IMR-90 (cell line): ENCODE results near the gene EPS8. TPM values are rescaled to one million over a fixed set of nuclear protein-coding genes. Genes with fewer than 3 reads are reported as not detected.

ENCODE experiments used
- ATAC-seq: fragments of 200-7000 bp; cut with Tn5 transposase; 2 replicates; pipeline ENCODE4 v1.9.1; 2020; ENCODE audit warnings: low read depth, mild to moderate bottlenecking, moderate library complexity
- BruUV-seq: library from RNA; stranded (reverse); fragments of 400-500 nt; replicated peaks from 2 replicates; lab custom pipeline; 2021; lab: Mats Ljungman, UMichigan
- CTCF ChIA-PET: fragments of 300-600 bp; formaldehyde crosslinking; extraction: SDS; loops from one replicate; lab custom pipeline; 2021; ENCODE audit warnings: antibody characterized with exemption; lab: Yijun Ruan, JAX
- POLR2A ChIA-PET: fragments of 300-600 bp; sonication (Branson Sonifier 250); formaldehyde crosslinking; loops from one replicate; lab custom pipeline; 2022; ENCODE audit warnings: antibody characterized with exemption; ENCODE audit not compliant: unreplicated experiment; lab: Charles Lee
- DNase-seq: peaks from one replicate; pipeline ENCODE4 v3.0.0; 2013
- H2AFZ ChIP-seq: replicated peaks from 2 replicates; pipeline ENCODE3; 2013; ENCODE audit warnings: low read length, mild to moderate bottlenecking; ENCODE audit not compliant: poor library complexity
- H2AK5ac ChIP-seq: 2 replicates; pipeline ENCODE4 v1.6.1; 2013; ENCODE audit warnings: low read depth, low read length, inconsistent platforms
- H2AK9ac ChIP-seq: replicated peaks from 2 replicates; pipeline ENCODE3; 2013; ENCODE audit warnings: mild to moderate bottlenecking, low read depth, low read length, moderate library complexity; ENCODE audit not compliant: poor library complexity
- H2BK120ac ChIP-seq: 2 replicates; pipeline ENCODE4 v1.6.1; 2013; ENCODE audit warnings: low read depth, low read length, inconsistent platforms
- H2BK15ac ChIP-seq: 3 replicates; pipeline ENCODE4 v1.6.1; 2013; ENCODE audit warnings: low read depth, low read length, inconsistent platforms
- H2BK20ac ChIP-seq: 2 replicates; pipeline ENCODE4 v1.6.1; 2013; ENCODE audit warnings: low read depth, mild to moderate bottlenecking, inconsistent platforms, low read length, moderate library complexity
- H2BK5ac ChIP-seq: 2 replicates; pipeline ENCODE4 v1.6.1; 2013; ENCODE audit warnings: mild to moderate bottlenecking, low read depth, low read length, inconsistent platforms; ENCODE audit not compliant: poor library complexity, severe bottlenecking
- H3K14ac ChIP-seq: replicated peaks from 2 replicates; pipeline ENCODE4 v1.6.1; 2013; ENCODE audit warnings: low read depth, low read length, inconsistent platforms
- H3K18ac ChIP-seq: 2 replicates; pipeline ENCODE4 v1.6.1; 2013; ENCODE audit warnings: low read depth, low read length, control low read depth
- H3K23ac ChIP-seq: 2 replicates; pipeline ENCODE4 v1.6.1; 2013; ENCODE audit warnings: low read depth, low read length, inconsistent platforms
- H3K27ac ChIP-seq: 2 replicates; pipeline ENCODE4 v1.5.1; 2013; ENCODE audit warnings: mild to moderate bottlenecking, control low read depth, low read length; ENCODE audit not compliant: insufficient read depth
- H3K27me3 ChIP-seq: 2 replicates; pipeline ENCODE4 v1.6.1; 2013; ENCODE audit warnings: low read length; ENCODE audit not compliant: control insufficient read depth, insufficient read depth
- H3K36me3 ChIP-seq: 2 replicates; pipeline ENCODE4 v1.6.1; 2013; ENCODE audit warnings: low read length, mixed read lengths; ENCODE audit not compliant: control insufficient read depth, insufficient read depth
- H3K4ac ChIP-seq: 2 replicates; pipeline ENCODE4 v1.6.1; 2013; ENCODE audit warnings: low read depth, low read length, inconsistent platforms
- H3K4me1 ChIP-seq: 2 replicates; pipeline ENCODE4 v1.6.1; 2013; ENCODE audit warnings: low read length, mixed read lengths; ENCODE audit not compliant: control insufficient read depth, insufficient read depth
- H3K4me2 ChIP-seq: 2 replicates; pipeline ENCODE4 v1.6.1; 2013; ENCODE audit warnings: low read depth, mild to moderate bottlenecking, control low read depth, low read length, moderate library complexity
- H3K4me3 ChIP-seq: 2 replicates; pipeline ENCODE4 v1.5.1; 2013; ENCODE audit warnings: low read depth, mild to moderate bottlenecking, control low read depth, low read length, moderate library complexity; ENCODE audit not compliant: insufficient read depth
- H3K56ac ChIP-seq: 2 replicates; pipeline ENCODE4 v1.6.1; 2013; ENCODE audit warnings: low read length, inconsistent platforms; ENCODE audit not compliant: insufficient read depth; ENCODE audit errors: extremely low read depth
- H3K79me1 ChIP-seq, 2 experiments: 2 replicates each; pipeline ENCODE4 v1.6.1; 2013; ENCODE audit warnings: low read length in 2 of 2, inconsistent platforms in 1 of 2, low read depth in 1 of 2
- H3K9ac ChIP-seq: 2 replicates; pipeline ENCODE4 v1.6.1; 2013; ENCODE audit warnings: low read depth, low read length, control low read depth
- H3K9me1 ChIP-seq: 2 replicates; pipeline ENCODE4 v1.6.1; 2013; ENCODE audit warnings: low read length, inconsistent platforms; ENCODE audit not compliant: insufficient read depth
- H3K9me3 ChIP-seq: 2 replicates; pipeline ENCODE4 v1.6.1; 2013; ENCODE audit warnings: low read length; ENCODE audit not compliant: control insufficient read depth, insufficient read depth
- H4K20me1 ChIP-seq: 2 replicates; pipeline ENCODE4 v1.6.1; 2013; ENCODE audit warnings: low read length, inconsistent platforms; ENCODE audit not compliant: insufficient read depth
- H4K5ac ChIP-seq: 2 replicates; pipeline ENCODE4 v1.6.1; 2013; ENCODE audit warnings: mild to moderate bottlenecking, low read depth, low read length, control low read depth
- H4K8ac ChIP-seq, 2 experiments: 2 replicates each; pipeline ENCODE4 v1.6.1; 2013; ENCODE audit warnings: low read depth in 2 of 2, low read length in 2 of 2, control low read depth in 1 of 2, inconsistent platforms in 1 of 2
- H4K91ac ChIP-seq: 2 replicates; pipeline ENCODE4 v1.6.1; 2013; ENCODE audit warnings: low read depth, low read length, inconsistent platforms; ENCODE audit not compliant: insufficient read depth
- RAD21 ChIP-seq: IDR thresholded peaks from 2 replicates; pipeline ENCODE4 v1.6.1; 2012; ENCODE audit warnings: low read length, improper control_type of control experiment
- WGBS, 2 experiments: methylation state at CpG; one replicate each; pipeline versions ENCODE4 v1.1.5 to v1.1.7; 2013; ENCODE audit warnings: missing lambda C conversion rate in 2 of 2; ENCODE audit not compliant: insufficient read length in 1 of 2; ENCODE audit errors: extremely low coverage in 2 of 2; 5-methylcytosine and 5-hydroxymethylcytosine counted together
- dilution Hi-C: fragments of 300-500 bp; cut with HindIII; formaldehyde crosslinking; loops from one replicate; pipeline ENCODE4 v1.14.3; 2018; ENCODE audit warnings: low sequenced_read_pairs; ENCODE audit not compliant: unreplicated experiment
- in situ Hi-C: fragments of 300-500 bp; cut with MboI; formaldehyde crosslinking; loops from 3 replicates; pipeline ENCODE4 v1.14.3; 2019; ENCODE audit warnings: low sequenced_read_pairs, inconsistent platforms, mixed read lengths
- intact Hi-C: fragments of 100-400 bp; cut with micrococcal nuclease; formaldehyde crosslinking; loops from 2 replicates; pipeline ENCODE4 v1.10.0; 2022
- polyA plus RNA-seq, 3 experiments: library from polyadenylated mRNA; depleted of rRNA; stranded (reverse); fragments of >200 nt; gene quantifications; 2 replicates each; pipeline ENCODE4 v1.2.3, GENCODE V29; 2012; ENCODE audit warnings: low replicate concordance in 1 of 3
- total RNA-seq: library from RNA; depleted of rRNA; stranded (reverse); fragments of >200 nt; gene quantifications from 2 replicates; pipeline ENCODE4 v1.2.3, GENCODE V29; 2012
- TF ChIP-seq, protein P1 (sequence below): fragments of 150-350 bp; IDR thresholded peaks from 2 replicates; pipeline ENCODE4 v1.6.1; 2017; ENCODE audit warnings: mild to moderate bottlenecking, antibody characterized with exemption, low read length, low read depth
- TF ChIP-seq, protein P2 (sequence below): conservative IDR thresholded peaks from 2 replicates; pipeline ENCODE4 v1.5.1; 2012; ENCODE audit warnings: mild to moderate bottlenecking, low read depth, low read length, improper control_type of control experiment

Gene EPS8
- total and polyA plus RNA-seq, 2 of the 4 experiments (the other 2 are of a cell fraction), result 45.1 to 104 TPM

DNA sequence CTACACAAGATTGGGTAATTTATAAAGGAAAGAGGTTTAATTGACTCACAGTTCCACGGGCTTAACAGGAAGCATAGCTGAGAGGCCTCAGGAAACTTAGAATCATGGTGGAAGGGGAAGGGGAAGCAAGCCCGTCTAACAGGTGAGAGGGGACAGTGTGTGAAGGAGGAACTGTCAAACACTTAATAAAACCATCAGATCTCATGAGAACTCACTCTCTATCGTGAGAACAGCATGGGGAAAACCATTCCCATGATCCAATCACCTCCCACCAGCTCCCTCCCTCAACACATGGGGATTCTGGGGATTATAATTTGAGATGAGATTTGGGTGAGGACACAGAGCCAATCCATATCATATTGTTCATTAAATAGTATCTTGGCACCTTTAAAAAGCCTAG lies 56.1 kb downstream of the EPS8 start (continued):
- TF ChIP-seq, protein P1, sequence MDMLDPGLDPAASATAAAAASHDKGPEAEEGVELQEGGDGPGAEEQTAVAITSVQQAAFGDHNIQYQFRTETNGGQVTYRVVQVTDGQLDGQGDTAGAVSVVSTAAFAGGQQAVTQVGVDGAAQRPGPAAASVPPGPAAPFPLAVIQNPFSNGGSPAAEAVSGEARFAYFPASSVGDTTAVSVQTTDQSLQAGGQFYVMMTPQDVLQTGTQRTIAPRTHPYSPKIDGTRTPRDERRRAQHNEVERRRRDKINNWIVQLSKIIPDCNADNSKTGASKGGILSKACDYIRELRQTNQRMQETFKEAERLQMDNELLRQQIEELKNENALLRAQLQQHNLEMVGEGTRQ, result no peak
- no peak for TF ChIP-seq RAD21

GRCh38 chr12:15732341-15733061 lies 56.7 kb downstream of the EPS8 start:
- Histone ChIP-seq H2BK15ac (no peak overlapping the region), H3K4me1 (peaks cover 5% of the 10 kb centered on the region; the same call in 1 of the 2 replicates), H3K4ac (no peak overlapping the region), H3K4me3 (no peak overlapping the region), H3K18ac (no peak overlapping the region), H3K27ac (no peak overlapping the region), H3K36me3 (no peaks in the 10 kb centered on the region), H2BK5ac (no peak overlapping the region), H2AFZ (no peak overlapping the region), H2BK120ac (no peak overlapping the region), H3K27me3 (no peaks in the 10 kb centered on the region), H3K79me1 (peaks cover 15 to 35% of the 10 kb centered on the region in 2 experiments), H4K8ac (no peak overlapping the region), H2AK5ac (no peak overlapping the region), H4K20me1 (no peaks in the 10 kb centered on the region), H4K91ac (no peak overlapping the region), H3K9me1 (no peaks in the 10 kb centered on the region), H2BK20ac (no peak overlapping the region), H3K9ac (no peak overlapping the region), H3K23ac (no peak overlapping the region), H3K4me2 (no peak overlapping the region; the same call in 1 of the 2 replicates), H3K9me3 (no peaks in the 10 kb centered on the region), H3K56ac (no peak overlapping the region), H2AK9ac (no peak overlapping the region), H3K14ac (no peak overlapping the region), H4K5ac (no peak overlapping the region)
- intact Hi-C loops, result no loop called here
- TF ChIP-seq, protein P2, sequence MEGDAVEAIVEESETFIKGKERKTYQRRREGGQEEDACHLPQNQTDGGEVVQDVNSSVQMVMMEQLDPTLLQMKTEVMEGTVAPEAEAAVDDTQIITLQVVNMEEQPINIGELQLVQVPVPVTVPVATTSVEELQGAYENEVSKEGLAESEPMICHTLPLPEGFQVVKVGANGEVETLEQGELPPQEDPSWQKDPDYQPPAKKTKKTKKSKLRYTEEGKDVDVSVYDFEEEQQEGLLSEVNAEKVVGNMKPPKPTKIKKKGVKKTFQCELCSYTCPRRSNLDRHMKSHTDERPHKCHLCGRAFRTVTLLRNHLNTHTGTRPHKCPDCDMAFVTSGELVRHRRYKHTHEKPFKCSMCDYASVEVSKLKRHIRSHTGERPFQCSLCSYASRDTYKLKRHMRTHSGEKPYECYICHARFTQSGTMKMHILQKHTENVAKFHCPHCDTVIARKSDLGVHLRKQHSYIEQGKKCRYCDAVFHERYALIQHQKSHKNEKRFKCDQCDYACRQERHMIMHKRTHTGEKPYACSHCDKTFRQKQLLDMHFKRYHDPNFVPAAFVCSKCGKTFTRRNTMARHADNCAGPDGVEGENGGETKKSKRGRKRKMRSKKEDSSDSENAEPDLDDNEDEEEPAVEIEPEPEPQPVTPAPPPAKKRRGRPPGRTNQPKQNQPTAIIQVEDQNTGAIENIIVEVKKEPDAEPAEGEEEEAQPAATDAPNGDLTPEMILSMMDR, result no peak
- TF ChIP-seq, protein P1, result no peak
- no TSS peak for BruUV-seq
- ChIA-PET CTCF (interaction anchor here (0.6 kb wide), 1 partner anchor 70 kb away, joined by 3 read pairs; no protein-coding TSS in a partner anchor), POLR2A (no interaction called here)
- DNase-seq (no peak), ATAC-seq (no peak)
- dilution Hi-C loops, result no loop called here
- 100% methylated on average over 1 of the region's 6 CpGs for WGBS, 2 experiments
- in situ Hi-C loops, result no loop called here
